GM23338 (cell line): ENCODE data around the gene RAMACL. TPM values are rescaled to one million over a fixed set of nuclear protein-coding genes. Genes with fewer than 3 reads are reported as not detected.

Experiments used
- ATAC-seq: fragments of 200-7000 bp; cut with Tn5 transposase; 3 replicates; pipeline ENCODE4 v1.9.1; 2020
- DNase-seq: peaks from one replicate; pipeline ENCODE4 v3.0.0-alpha.2; 2015; ENCODE audit warnings: low spot score
- H2AFZ ChIP-seq: fragments of 200-600 bp; sonication (generic); 2 replicates; pipeline ENCODE4 v1.8.0; 2016; ENCODE audit warnings: antibody characterized with exemption, mild to moderate bottlenecking, moderate library complexity
- H3F3A ChIP-seq: fragments of 200-600 bp; sonication (generic); replicated peaks from 2 replicates; pipeline ENCODE4 v1.8.0; 2017; ENCODE audit warnings: antibody characterized with exemption, mixed run types, low read depth
- H3K27ac ChIP-seq: fragments of 200-600 bp; sonication (generic); 2 replicates; pipeline ENCODE4 v1.6.1; 2016; ENCODE audit warnings: low read depth
- H3K27me3 ChIP-seq: fragments of 200-600 bp; sonication (generic); 2 replicates; pipeline ENCODE4 v1.8.0; 2016; ENCODE audit warnings: mild to moderate bottlenecking, mixed run types, moderate library complexity; ENCODE audit not compliant: insufficient read depth
- H3K36me3 ChIP-seq: fragments of 200-600 bp; sonication (generic); 2 replicates; pipeline ENCODE4 v1.8.0; 2016; ENCODE audit warnings: mild to moderate bottlenecking; ENCODE audit not compliant: insufficient read depth
- H3K4me1 ChIP-seq: fragments of 200-600 bp; sonication (generic); 2 replicates; pipeline ENCODE4 v1.8.0; 2016; ENCODE audit warnings: mild to moderate bottlenecking, moderate library complexity; ENCODE audit not compliant: insufficient read depth
- H3K4me2 ChIP-seq: fragments of 200-600 bp; sonication (generic); 2 replicates; pipeline ENCODE4 v1.7.1; 2017; ENCODE audit warnings: mixed run types
- H3K4me3 ChIP-seq: fragments of 200-600 bp; sonication (generic); 2 replicates; pipeline ENCODE4 v1.6.1; 2016; ENCODE audit warnings: mixed run types
- H3K79me2 ChIP-seq: fragments of 200-600 bp; sonication (generic); replicated peaks from 2 replicates; pipeline ENCODE4 v1.8.0; 2017; ENCODE audit warnings: mild to moderate bottlenecking; ENCODE audit not compliant: insufficient read depth
- H3K9me2 ChIP-seq: fragments of 200-600 bp; sonication (generic); 2 replicates; pipeline ENCODE4 v1.8.0; 2017; ENCODE audit not compliant: insufficient read depth
- H4K20me1 ChIP-seq: fragments of 200-600 bp; sonication (generic); replicated peaks from 2 replicates; pipeline ENCODE4 v1.8.0; 2017; ENCODE audit warnings: mild to moderate bottlenecking; ENCODE audit not compliant: insufficient read depth
- H3K27ac Mint-ChIP-seq: 2 replicates; pipeline ENCODE4 v1.8.0; 2020; ENCODE audit warnings: inconsistent platforms, mild to moderate bottlenecking, moderate library complexity, mixed read lengths
- H3K27me3 Mint-ChIP-seq: 3 replicates; pipeline ENCODE4 v1.8.0; 2022; ENCODE audit warnings: low read depth, mild to moderate bottlenecking, moderate library complexity, mixed read lengths, inconsistent platforms; ENCODE audit not compliant: insufficient read depth, poor library complexity
- H3K36me3 Mint-ChIP-seq: 3 replicates; pipeline ENCODE4 v1.8.0; 2021; ENCODE audit warnings: low read depth, mild to moderate bottlenecking, inconsistent platforms, moderate library complexity, mixed read lengths
- H3K4me1 Mint-ChIP-seq: 3 replicates; pipeline ENCODE4 v1.8.0; 2020; ENCODE audit warnings: mild to moderate bottlenecking, inconsistent platforms, mixed read lengths
- H3K4me3 Mint-ChIP-seq: 3 replicates; pipeline ENCODE4 v1.8.0; 2021; ENCODE audit warnings: moderate library complexity, mild to moderate bottlenecking, inconsistent platforms, mixed read lengths
- H3K9me3 Mint-ChIP-seq: 3 replicates; pipeline ENCODE4 v1.8.0; 2020; ENCODE audit warnings: moderate library complexity, mild to moderate bottlenecking, inconsistent platforms, mixed read lengths
- ETS1 ChIP-seq: IDR thresholded peaks from 2 replicates; pipeline ENCODE4 v1.6.1; 2016; ENCODE audit warnings: antibody characterized with exemption
- EZH2phosphoT487 ChIP-seq: fragments of 200-600 bp; sonication (generic); IDR thresholded peaks from one replicate; pipeline ENCODE4 v1.8.1; 2018; ENCODE audit warnings: antibody characterized with exemption; ENCODE audit not compliant: unreplicated experiment
- POLR2AphosphoS5 ChIP-seq: IDR thresholded peaks from 2 replicates; pipeline ENCODE4 v1.6.1; 2016; ENCODE audit warnings: antibody characterized with exemption, low read depth
- REST ChIP-seq: IDR thresholded peaks from one replicate; pipeline ENCODE4 v1.6.1; 2018; ENCODE audit warnings: antibody characterized with exemption; ENCODE audit not compliant: unreplicated experiment
- ZNF114 ChIP-seq: fragments of 250-450 bp; sonication (Bioruptor Pico); IDR thresholded peaks from 2 replicates; pipeline ENCODE4 v1.5.0; 2020; ENCODE audit warnings: mild to moderate bottlenecking, moderate library complexity
- ZNF331 ChIP-seq: fragments of 250-450 bp; sonication (Bioruptor Pico); IDR thresholded peaks from 2 replicates; pipeline ENCODE4 v1.5.0; 2020; ENCODE audit warnings: low read depth, mild to moderate bottlenecking, moderate library complexity
- polyA plus RNA-seq: library from polyadenylated mRNA; unstranded; fragments of >200 nt; fragmentation: Nextera tagmentation; extraction: Ambion mirVana; gene quantifications from 2 replicates; pipeline ENCODE4 v1.2.1, GENCODE V29; 2016
- total RNA-seq: library from RNA; depleted of rRNA; stranded (reverse); fragments of >200 nt; shearing (Covaris generic); gene quantifications from 2 replicates; pipeline ENCODE4 v1.2.3, GENCODE V29; 2014
- TF ChIP-seq, protein P1 (sequence below): fragments of 250-450 bp; sonication (Bioruptor Pico); IDR thresholded peaks from 2 replicates; pipeline ENCODE4 v1.5.0; 2020; ENCODE audit warnings: mild to moderate bottlenecking, moderate library complexity

The RAMACL gene
- total and polyA plus RNA-seq, 2 experiments from 2014 or later = 0.61 to 4.0 TPM

GRCh38 chr6:166541366-166541765 lies 45.1 kb downstream of the RAMACL start (continued):
- TF ChIP-seq ETS1 (no peak), EZH2phosphoT487 (no peak), POLR2AphosphoS5 (no peak), ZNF331 (no peak), ZNF114 (no peak)

- no peaks in the 10 kb centered on the region for H3F3A ChIP-seq
- H3K4me3 ChIP-seq = no peak overlapping the region
- H3K9me2 ChIP-seq = no peaks in the 10 kb centered on the region
- DNase-seq = no peak
- peak overlapping the region; percentile 24; the same call in 1 of the 2 replicates for H3K27ac Mint-ChIP-seq
- peaks cover 5% of the 10 kb centered on the region; the same call in 1 of the 2 replicates for H4K20me1 ChIP-seq
- H3K4me1 Mint-ChIP-seq = peaks cover 51% of the 10 kb centered on the region
- H3K36me3 ChIP-seq = no peaks in the 10 kb centered on the region
- H3K4me1 ChIP-seq = peaks cover 21% of the 10 kb centered on the region
- H3K27me3 Mint-ChIP-seq = peaks cover 15% of the 10 kb centered on the region
- no peaks in the 10 kb centered on the region for H3K9me3 Mint-ChIP-seq
- no peak overlapping the region for H2AFZ ChIP-seq
- peak overlapping the region; percentile 20; the same call in 2 of the 3 replicates for H3K4me3 Mint-ChIP-seq
- H3K36me3 Mint-ChIP-seq = peaks cover 7% of the 10 kb centered on the region; the same call in 1 of the 3 replicates
- no peaks in the 10 kb centered on the region for H3K27me3 ChIP-seq
- peak; percentile 16; the same call in 2 of the 3 replicates for ATAC-seq
- 0 out of 2 replicates have a peak overlapping the region, but pooled peaks have one; percentile 56 for H3K27ac ChIP-seq
- H3K79me2 ChIP-seq = peaks cover 18% of the 10 kb centered on the region
- TF ChIP-seq REST (no peak), ZNF331 (no peak), ZNF114 (no peak)
- TF ChIP-seq, protein P1, sequence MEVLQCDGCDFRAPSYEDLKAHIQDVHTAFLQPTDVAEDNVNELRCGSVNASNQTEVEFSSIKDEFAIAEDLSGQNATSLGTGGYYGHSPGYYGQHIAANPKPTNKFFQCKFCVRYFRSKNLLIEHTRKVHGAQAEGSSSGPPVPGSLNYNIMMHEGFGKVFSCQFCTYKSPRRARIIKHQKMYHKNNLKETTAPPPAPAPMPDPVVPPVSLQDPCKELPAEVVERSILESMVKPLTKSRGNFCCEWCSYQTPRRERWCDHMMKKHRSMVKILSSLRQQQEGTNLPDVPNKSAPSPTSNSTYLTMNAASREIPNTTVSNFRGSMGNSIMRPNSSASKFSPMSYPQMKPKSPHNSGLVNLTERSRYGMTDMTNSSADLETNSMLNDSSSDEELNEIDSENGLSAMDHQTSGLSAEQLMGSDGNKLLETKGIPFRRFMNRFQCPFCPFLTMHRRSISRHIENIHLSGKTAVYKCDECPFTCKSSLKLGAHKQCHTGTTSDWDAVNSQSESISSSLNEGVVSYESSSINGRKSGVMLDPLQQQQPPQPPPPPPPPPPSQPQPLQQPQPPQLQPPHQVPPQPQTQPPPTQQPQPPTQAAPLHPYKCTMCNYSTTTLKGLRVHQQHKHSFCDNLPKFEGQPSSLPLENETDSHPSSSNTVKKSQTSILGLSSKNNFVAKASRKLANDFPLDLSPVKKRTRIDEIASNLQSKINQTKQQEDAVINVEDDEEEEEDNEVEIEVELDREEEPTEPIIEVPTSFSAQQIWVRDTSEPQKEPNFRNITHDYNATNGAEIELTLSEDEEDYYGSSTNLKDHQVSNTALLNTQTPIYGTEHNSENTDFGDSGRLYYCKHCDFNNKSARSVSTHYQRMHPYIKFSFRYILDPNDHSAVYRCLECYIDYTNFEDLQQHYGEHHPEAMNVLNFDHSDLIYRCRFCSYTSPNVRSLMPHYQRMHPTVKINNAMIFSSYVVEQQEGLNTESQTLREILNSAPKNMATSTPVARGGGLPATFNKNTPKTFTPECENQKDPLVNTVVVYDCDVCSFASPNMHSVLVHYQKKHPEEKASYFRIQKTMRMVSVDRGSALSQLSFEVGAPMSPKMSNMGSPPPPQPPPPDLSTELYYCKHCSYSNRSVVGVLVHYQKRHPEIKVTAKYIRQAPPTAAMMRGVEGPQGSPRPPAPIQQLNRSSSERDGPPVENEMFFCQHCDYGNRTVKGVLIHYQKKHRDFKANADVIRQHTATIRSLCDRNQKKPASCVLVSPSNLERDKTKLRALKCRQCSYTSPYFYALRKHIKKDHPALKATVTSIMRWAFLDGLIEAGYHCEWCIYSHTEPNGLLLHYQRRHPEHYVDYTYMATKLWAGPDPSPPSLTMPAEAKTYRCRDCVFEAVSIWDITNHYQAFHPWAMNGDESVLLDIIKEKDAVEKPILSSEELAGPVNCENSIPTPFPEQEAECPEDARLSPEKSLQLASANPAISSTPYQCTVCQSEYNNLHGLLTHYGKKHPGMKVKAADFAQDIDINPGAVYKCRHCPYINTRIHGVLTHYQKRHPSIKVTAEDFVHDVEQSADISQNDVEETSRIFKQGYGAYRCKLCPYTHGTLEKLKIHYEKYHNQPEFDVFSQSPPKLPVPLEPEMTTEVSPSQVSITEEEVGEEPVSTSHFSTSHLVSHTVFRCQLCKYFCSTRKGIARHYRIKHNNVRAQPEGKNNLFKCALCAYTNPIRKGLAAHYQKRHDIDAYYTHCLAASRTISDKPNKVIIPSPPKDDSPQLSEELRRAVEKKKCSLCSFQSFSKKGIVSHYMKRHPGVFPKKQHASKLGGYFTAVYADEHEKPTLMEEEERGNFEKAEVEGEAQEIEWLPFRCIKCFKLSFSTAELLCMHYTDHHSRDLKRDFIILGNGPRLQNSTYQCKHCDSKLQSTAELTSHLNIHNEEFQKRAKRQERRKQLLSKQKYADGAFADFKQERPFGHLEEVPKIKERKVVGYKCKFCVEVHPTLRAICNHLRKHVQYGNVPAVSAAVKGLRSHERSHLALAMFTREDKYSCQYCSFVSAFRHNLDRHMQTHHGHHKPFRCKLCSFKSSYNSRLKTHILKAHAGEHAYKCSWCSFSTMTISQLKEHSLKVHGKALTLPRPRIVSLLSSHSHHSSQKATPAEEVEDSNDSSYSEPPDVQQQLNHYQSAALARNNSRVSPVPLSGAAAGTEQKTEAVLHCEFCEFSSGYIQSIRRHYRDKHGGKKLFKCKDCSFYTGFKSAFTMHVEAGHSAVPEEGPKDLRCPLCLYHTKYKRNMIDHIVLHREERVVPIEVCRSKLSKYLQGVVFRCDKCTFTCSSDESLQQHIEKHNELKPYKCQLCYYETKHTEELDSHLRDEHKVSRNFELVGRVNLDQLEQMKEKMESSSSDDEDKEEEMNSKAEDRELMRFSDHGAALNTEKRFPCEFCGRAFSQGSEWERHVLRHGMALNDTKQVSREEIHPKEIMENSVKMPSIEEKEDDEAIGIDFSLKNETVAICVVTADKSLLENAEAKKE (CRISPR knock-in tag) = no peak
- H3K4me2 ChIP-seq = peak overlapping the region; percentile 21; the same call in 1 of the 2 replicates
These were observed 45.7 kb downstream of the RAMACL start for GRCh38 chr6:166540631-166541331.
